Spleen (tissue), 7 donors: Measurements from ENCODE around the gene TFAP2B.

Source experiments
- POLR2AphosphoS5 ChIP-seq, 3 donors: sonication (generic); formaldehyde crosslinking; IDR thresholded peaks; one replicate each; pipeline ENCODE4 v1.5.1; 2017; ENCODE audit warnings: antibody characterized with exemption in 3 of 3
- TF ChIP-seq, protein P1 (sequence below), 11 experiments: fragments of 200-600 bp in 7 of 11; fragments of 450-650 bp in 4 of 11; sonication (generic) in 4 of 11; IDR thresholded peaks in 8 of 11; conservative IDR thresholded peaks in 3 of 11; 1 replicate in 7 of 11; 2 replicates in 4 of 11; pipeline versions ENCODE4 v1.4.0 to v1.8.0; 2016 to 2021; ENCODE audit warnings: antibody characterized with exemption in 11 of 11, inconsistent platforms in 4 of 11, mild to moderate bottlenecking in 1 of 11
- donor health status: DM: no; HTN: no; CAD: no; lungs with moderate emphysema.
- donor health status: DM: no; HTN: no; CAD: no.
- donor health status: DM: no; HTN: no; CAD: no.

- TF ChIP-seq, protein P1, sequence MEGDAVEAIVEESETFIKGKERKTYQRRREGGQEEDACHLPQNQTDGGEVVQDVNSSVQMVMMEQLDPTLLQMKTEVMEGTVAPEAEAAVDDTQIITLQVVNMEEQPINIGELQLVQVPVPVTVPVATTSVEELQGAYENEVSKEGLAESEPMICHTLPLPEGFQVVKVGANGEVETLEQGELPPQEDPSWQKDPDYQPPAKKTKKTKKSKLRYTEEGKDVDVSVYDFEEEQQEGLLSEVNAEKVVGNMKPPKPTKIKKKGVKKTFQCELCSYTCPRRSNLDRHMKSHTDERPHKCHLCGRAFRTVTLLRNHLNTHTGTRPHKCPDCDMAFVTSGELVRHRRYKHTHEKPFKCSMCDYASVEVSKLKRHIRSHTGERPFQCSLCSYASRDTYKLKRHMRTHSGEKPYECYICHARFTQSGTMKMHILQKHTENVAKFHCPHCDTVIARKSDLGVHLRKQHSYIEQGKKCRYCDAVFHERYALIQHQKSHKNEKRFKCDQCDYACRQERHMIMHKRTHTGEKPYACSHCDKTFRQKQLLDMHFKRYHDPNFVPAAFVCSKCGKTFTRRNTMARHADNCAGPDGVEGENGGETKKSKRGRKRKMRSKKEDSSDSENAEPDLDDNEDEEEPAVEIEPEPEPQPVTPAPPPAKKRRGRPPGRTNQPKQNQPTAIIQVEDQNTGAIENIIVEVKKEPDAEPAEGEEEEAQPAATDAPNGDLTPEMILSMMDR (IDR thresholded peaks at IDR 0.05 in 8 of 11, conservative IDR thresholded peaks at IDR 0.05 in 3 of 11): no peak
- no peak for TF ChIP-seq POLR2AphosphoS5 (IDR thresholded peaks at IDR 0.05)
Measured at GRCh38 chr6:50884364-50884763, 65.7 kb downstream of the TFAP2B start.
